HG03097 (cell line): ENCODE data around the gene ATG7.

Experiments used
- ATAC-seq: cut with Tn5 transposase; IDR thresholded peaks from one replicate; pipeline ENCODE4 v1.9.1; 2021; ENCODE audit not compliant: unreplicated experiment, low FRiP score

Gene ATG7

GRCh38 chr3:11529281-11529680 is 257.1 kb downstream of the ATG7 start:
- ATAC-seq = no peak

- ATAC-seq = no peak
Measured at GRCh38 chr3:11530153-11530721, 258.0 kb downstream of the ATG7 start.

- ATAC-seq = no peak
Measured at GRCh38 chr3:11532931-11533391, 260.8 kb downstream of the ATG7 start.

- no peak for ATAC-seq
Measured at GRCh38 chr3:11534011-11534792, 262.0 kb downstream of the ATG7 start.

GRCh38 chr3:11534793-11535101 is 262.6 kb downstream of the ATG7 start:
- no peak for ATAC-seq

- no peak for ATAC-seq
Measured at GRCh38 chr3:11535243-11535960, 263.2 kb downstream of the ATG7 start.

GRCh38 chr3:11536132-11536935 is 264.1 kb downstream of the ATG7 start:
- no peak for ATAC-seq

- ATAC-seq = no peak
Measured at GRCh38 chr3:11536936-11537612, 264.9 kb downstream of the ATG7 start.

- ATAC-seq = no peak
Measured at GRCh38 chr3:11538581-11538980, 266.4 kb downstream of the ATG7 start.

- no peak for ATAC-seq
Measured at GRCh38 chr3:11539218-11539617, 267.0 kb downstream of the ATG7 start.

GRCh38 chr3:11539677-11540076 is 267.5 kb downstream of the ATG7 start:
- ATAC-seq = no peak

GRCh38 chr3:11541321-11542303 is 269.4 kb downstream of the ATG7 start:
- no peak for ATAC-seq

- ATAC-seq = no peak
Measured at GRCh38 chr3:11542551-11542950, 270.4 kb downstream of the ATG7 start.

GRCh38 chr3:11543141-11543947 is 271.1 kb downstream of the ATG7 start:
- ATAC-seq = no peak

- ATAC-seq = no peak
Measured at GRCh38 chr3:11543948-11544387, 271.8 kb downstream of the ATG7 start.

GRCh38 chr3:11544412-11545181 is 272.4 kb downstream of the ATG7 start:
- ATAC-seq = no peak

GRCh38 chr3:11545186-11545851 is 273.1 kb downstream of the ATG7 start:
- no peak for ATAC-seq
